ENCODE data around the gene WDR91. TPM values are rescaled to one million over a fixed set of nuclear protein-coding genes. Genes with fewer than 3 reads are reported as not detected.

WDR91 gene
- total and polyA plus RNA-seq, 2 donors (not counting 1 experiment from before 2014, with no cell fraction given) = 26.7 to 40.7 TPM

GRCh38 chr7:135143885-135144668 is 67.2 kb downstream of the WDR91 start:
- Mint-ChIP-seq H3K4me1 (peaks cover 26% of the 10 kb centered on the region), H3K27me3 (no peaks in the 10 kb centered on the region), H3K27ac (no peak overlapping the region), H3K4me3 (no peak overlapping the region), H3K9me3 (ENCODE audit: insufficient read depth) (no peaks in the 10 kb centered on the region)
- H3K27me3 ChIP-seq (replicated peaks in 1 of 4; ENCODE audit: control extremely low read depth in 1 of 4, control insufficient read depth in 3 of 4, insufficient read depth in 4 of 4, low read length in 3 of 4) = no peaks in the 10 kb centered on the region
- no peak overlapping the region for H2AFZ ChIP-seq (ENCODE audit: insufficient read depth, low read depth, low read length, poor library complexity, severe bottlenecking)
- POLR2A ChIA-PET = no interaction called here
- H3K79me2 ChIP-seq (ENCODE audit: control insufficient read depth, insufficient read depth, low read length) = peaks cover 10% of the 10 kb centered on the region
- CTCF ChIA-PET = interaction anchor here (1.1 to 8.3 kb wide), 3 partner anchors 14 to 25 kb away, joined by 3 to 78 read pairs (median 3); partner anchors contain the start of gene CYREN
- no peak overlapping the region for H3K4me2 ChIP-seq (replicated peaks; ENCODE audit: low read depth, low read length, poor library complexity, severe bottlenecking)
- intact Hi-C loops (cut with micrococcal nuclease) = no loop called here
- no peaks in the 10 kb centered on the region for H3K36me3 ChIP-seq (replicated peaks in 1 of 2; ENCODE audit: control extremely low read depth in 1 of 2, control insufficient read depth in 1 of 2, extremely low read depth in 1 of 2, insufficient read depth in 2 of 2, low read length in 1 of 2)
- no peak for TF ChIP-seq EZH2 (IDR thresholded peaks at IDR 0.05; ENCODE audit: borderline replicate concordance, insufficient read depth, low read depth, low read length, poor library complexity, severe bottlenecking)
- TF ChIP-seq CTCF (IDR thresholded peaks at IDR 0.05) = no peak
- H3K9me3 ChIP-seq (ENCODE audit: control extremely low read depth in 1 of 3, control insufficient read depth in 2 of 3, insufficient read depth in 1 of 3, low read length in 2 of 3) = no peaks in the 10 kb centered on the region
- no peak overlapping the region for H3K9ac ChIP-seq (ENCODE audit: low read length)
- H3K27ac ChIP-seq (ENCODE audit: low read length in 2 of 2) = no peak overlapping the region
- ATAC-seq (ENCODE audit: low read depth) (no peak), DNase-seq (no peak)
- no peak overlapping the region for H3K4me3 ChIP-seq (ENCODE audit: control extremely low read depth in 1 of 5, extremely low read depth in 1 of 5, insufficient read depth in 1 of 5, low read depth in 2 of 5, low read length in 4 of 5)
- peaks cover 15 to 19% of the 10 kb centered on the region in 2 donors for H3K4me1 ChIP-seq (ENCODE audit: control insufficient read depth in 2 of 2, insufficient read depth in 2 of 2, low read length in 2 of 2)
- no peaks in the 10 kb centered on the region for H4K20me1 ChIP-seq (ENCODE audit: control insufficient read depth, insufficient read depth, low read length, poor library complexity, severe bottlenecking)
- WGBS (ENCODE audit: insufficient coverage) = 89% methylated on average over 1 of the region's 3 CpGs

Small RNA genes lying within 50 kb of the gene (small RNA-seq; reads per million reads assigned to genes)
- gene MIR6509 (ENCODE audit: insufficient read length, low read depth, low replicate concordance) = not detected

Other genes with a start within 250 kb of the WDR91 start
- gene AGBL3, start 225.0 kb downstream of the WDR91 start, total RNA-seq = 10.9 and 11.1 TPM in 2 replicates
- gene AGBL3, start 225.0 kb downstream of the WDR91 start, polyA plus RNA-seq = 0.51 and 0.52 TPM in 2 replicates
- gene TMEM140, start 63.5 kb downstream of the WDR91 start, total RNA-seq = 79.1 and 84.9 TPM in 2 replicates
- gene TMEM140, start 63.5 kb downstream of the WDR91 start, polyA plus RNA-seq = 3.6 and 3.8 TPM in 2 replicates
- 51.6 and 54.6 TPM in 2 replicates for gene CYREN, start 40.8 kb downstream of the WDR91 start, total RNA-seq
- gene CYREN, start 40.8 kb downstream of the WDR91 start, polyA plus RNA-seq = 16.6 and 19.2 TPM in 2 replicates
- not detected in 2 replicates for gene STRA8, start 22.3 kb upstream of the WDR91 start, total RNA-seq
- gene STRA8, start 22.3 kb upstream of the WDR91 start, polyA plus RNA-seq = not detected in 2 replicates